Measurements from ENCODE around the gene TMEM242.

The TMEM242 gene

DNA sequence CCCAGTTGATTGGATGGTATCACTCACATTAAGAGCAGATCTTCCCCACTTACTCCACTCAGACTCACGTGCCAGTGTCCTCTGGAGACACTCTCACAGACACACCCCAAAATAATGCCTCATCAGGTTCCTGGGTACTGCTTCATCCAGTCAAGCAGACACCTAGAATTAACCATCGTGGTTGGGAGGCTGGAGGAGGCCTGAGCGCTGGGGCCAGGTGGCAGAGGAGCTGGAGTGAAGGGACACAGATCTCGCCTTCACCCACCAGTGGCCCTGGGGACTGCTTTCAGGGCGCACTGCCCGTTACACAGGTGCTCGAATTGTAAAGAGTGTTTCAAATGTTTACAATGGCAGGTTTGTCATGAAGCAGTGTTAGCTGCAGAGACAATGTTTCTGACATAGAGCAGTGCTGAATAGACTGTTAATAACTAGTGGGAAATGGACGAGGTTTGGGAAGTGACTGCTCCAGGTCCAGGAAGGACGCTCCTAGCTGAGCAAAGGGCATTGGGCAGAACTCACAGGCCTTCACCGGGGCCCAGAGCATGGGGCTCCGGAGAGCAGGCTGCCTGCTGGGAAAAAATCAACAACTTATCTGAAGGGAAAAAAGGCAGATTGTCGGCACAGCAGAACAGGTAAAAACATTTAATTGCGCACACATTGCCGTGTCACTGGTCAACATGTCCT lies 38.4 kb downstream of the TMEM242 start:
- no peak overlapping the region for H3K4me3 ChIP-seq (replicated peaks; ENCODE audit: low read depth, low read length)
- no peak for DNase-seq (ENCODE audit: extremely low read depth, low read depth)
- no peak for TF ChIP-seq CTCF (IDR thresholded peaks at IDR 0.05; ENCODE audit: low read depth, low read length, missing control alignments)

DNA sequence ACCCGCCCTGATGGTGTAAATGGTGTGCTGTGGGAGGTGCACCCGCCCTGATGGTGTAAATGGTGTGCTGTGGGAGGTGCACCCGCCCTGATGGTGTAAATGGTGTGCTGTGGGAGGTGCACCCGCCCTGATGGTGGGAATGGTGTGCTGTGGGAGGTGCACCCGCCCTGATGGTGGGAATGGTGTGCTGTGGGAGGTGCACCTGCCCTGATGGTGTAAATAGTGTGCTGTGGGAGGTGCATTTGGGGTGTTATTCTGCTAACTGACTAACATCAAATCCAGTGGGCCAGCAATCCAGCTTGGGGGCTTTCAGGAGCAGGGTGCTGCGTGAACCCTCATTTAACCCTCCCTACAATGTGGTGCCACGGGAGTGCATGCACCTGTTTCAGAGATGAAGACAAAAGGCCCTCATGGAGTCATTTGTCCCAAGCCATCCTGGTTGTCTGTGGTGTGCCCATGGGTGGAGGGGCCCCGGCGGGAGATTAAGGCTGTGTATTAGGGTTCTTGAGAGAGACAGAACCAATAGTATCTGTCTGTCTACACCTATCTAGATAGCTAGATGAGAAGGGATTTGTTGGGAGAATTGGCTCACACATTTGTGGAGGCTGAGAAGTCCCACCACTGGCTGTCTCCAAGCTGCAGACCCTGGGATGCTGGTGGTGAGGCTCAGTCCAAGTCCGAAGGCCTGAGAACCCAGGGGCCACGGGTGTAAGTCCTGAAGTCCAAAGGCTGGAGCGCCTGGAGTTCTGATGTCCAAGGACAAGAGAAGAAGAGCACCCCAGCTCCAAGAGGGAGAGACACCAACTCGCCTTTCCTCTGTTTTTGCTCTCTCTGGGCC lies 39.2 kb downstream of the TMEM242 start:
- DNase-seq (ENCODE audit: extremely low read depth, low read depth), result no peak
- TF ChIP-seq CTCF (IDR thresholded peaks at IDR 0.05; ENCODE audit: low read depth, low read length, missing control alignments), result no peak
- H3K4me3 ChIP-seq (replicated peaks; ENCODE audit: low read depth, low read length), result no peak overlapping the region

DNA sequence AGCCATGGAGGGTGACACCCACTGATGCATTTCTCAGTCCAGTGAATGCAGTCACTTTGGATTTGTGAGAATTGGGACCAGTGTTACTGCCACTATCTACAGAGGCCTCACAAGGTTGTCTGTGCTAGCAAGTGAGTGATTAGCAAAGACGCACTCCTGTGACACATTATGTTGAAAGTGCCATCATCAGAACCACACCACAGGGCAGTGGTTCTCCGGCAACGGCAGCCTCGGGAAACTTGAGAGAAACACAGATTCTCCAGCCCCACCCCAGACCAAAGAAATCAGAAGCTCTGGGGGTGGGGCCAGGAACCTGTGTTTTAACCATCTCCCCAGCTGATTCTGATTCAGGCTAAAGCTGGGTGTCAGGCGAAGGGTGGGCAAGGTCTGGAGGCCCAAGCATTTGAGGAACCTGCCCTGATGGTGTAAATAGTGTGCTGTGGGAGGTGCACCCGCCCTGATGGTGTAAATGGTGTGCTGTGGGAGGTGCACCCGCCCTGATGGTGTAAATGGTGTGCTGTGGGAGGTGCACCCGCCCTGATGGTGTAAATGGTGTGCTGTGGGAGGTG lies 39.9 kb downstream of the TMEM242 start:
- no peak for DNase-seq (ENCODE audit: extremely low read depth, low read depth)
- no peak for TF ChIP-seq CTCF (IDR thresholded peaks at IDR 0.05; ENCODE audit: low read depth, low read length, missing control alignments)
- H3K4me3 ChIP-seq (replicated peaks; ENCODE audit: low read depth, low read length), result no peak overlapping the region

GRCh38 chr6:157282284-157282683 lies 41.0 kb downstream of the TMEM242 start:
- no peak overlapping the region for H3K4me3 ChIP-seq (replicated peaks; ENCODE audit: low read depth, low read length)
- no peak for DNase-seq (ENCODE audit: extremely low read depth, low read depth)
- TF ChIP-seq CTCF (IDR thresholded peaks at IDR 0.05; ENCODE audit: low read depth, low read length, missing control alignments), result no peak

GRCh38 chr6:157281570-157281969 lies 41.7 kb downstream of the TMEM242 start:
- DNase-seq (ENCODE audit: extremely low read depth, low read depth), result no peak
- TF ChIP-seq CTCF (IDR thresholded peaks at IDR 0.05; ENCODE audit: low read depth, low read length, missing control alignments), result peak; percentile 42
- no peak overlapping the region for H3K4me3 ChIP-seq (replicated peaks; ENCODE audit: low read depth, low read length)

DNA sequence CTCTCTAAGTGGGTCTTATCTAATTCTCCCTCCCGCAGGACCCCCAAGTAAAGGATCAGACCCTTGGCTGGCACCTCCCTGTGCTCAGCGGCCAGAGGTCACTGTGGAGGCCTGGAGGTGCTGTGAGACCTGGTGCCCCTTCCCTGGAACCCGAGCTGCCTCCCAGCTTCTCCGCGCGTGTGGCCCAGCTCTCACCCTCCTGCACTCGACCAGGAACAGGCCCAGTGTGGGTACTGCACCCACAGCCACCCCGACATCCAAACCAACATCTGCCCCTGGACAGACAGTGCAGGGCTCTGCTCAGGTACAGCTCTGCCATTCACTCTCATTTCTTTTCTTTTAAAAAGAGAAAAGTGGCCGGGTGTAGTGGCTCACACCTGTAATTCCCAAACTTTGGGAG lies 42.4 kb downstream of the TMEM242 start:
- TF ChIP-seq CTCF (IDR thresholded peaks at IDR 0.05; ENCODE audit: low read depth, low read length, missing control alignments), result no peak
- H3K4me3 ChIP-seq (replicated peaks; ENCODE audit: low read depth, low read length), result no peak overlapping the region
- no peak for DNase-seq (ENCODE audit: extremely low read depth, low read depth)
